Common myeloid progenitor, CD34-positive (primary cell): Measurements from ENCODE around the gene TMEM95.

Experiments used
- CTCF ChIA-PET: fragments of 350-600 bp; sonication (Branson Sonifier 250); formaldehyde crosslinking; loops from one replicate; lab custom pipeline; 2021; ENCODE audit warnings: antibody characterized with exemption; lab: Charles Lee
- POLR2A ChIA-PET: fragments of 350-600 bp; sonication (Branson Sonifier 250); formaldehyde crosslinking; loops from one replicate; lab custom pipeline; 2021; ENCODE audit warnings: antibody characterized with exemption; lab: Charles Lee
- DNase-seq, 3 donors: peaks; one replicate each; pipeline versions ENCODE4 v3.0.0 to v3.0.0-alpha.2; 2013
- H3K27ac ChIP-seq, 2 experiments: 1 replicate in 1 of 2; 2 replicates in 1 of 2; pipeline ENCODE4 v1.7.0; 2013; ENCODE audit warnings: inconsistent platforms in 2 of 2, low read length in 2 of 2, mild to moderate bottlenecking in 2 of 2, low read depth in 1 of 2, moderate library complexity in 1 of 2; ENCODE audit not compliant: severe bottlenecking in 2 of 2, insufficient read depth in 1 of 2, poor library complexity in 1 of 2
- H3K27me3 ChIP-seq, 5 experiments: replicated peaks in 2 of 5; 1 replicate in 3 of 5; 2 replicates in 2 of 5; pipeline versions ENCODE4 v1.6.1 to v1.7.0; 2013; ENCODE audit warnings: low read length in 4 of 5, mild to moderate bottlenecking in 2 of 5, moderate library complexity in 2 of 5, inconsistent platforms in 1 of 5; ENCODE audit not compliant: insufficient read depth in 5 of 5, control insufficient read depth in 4 of 5
- H3K36me3 ChIP-seq, 4 experiments: 1 replicate in 2 of 4; 2 replicates in 2 of 4; pipeline versions ENCODE4 v1.6.1 to v1.7.0; 2013; ENCODE audit warnings: low read length in 3 of 4, control low read depth in 1 of 4, mild to moderate bottlenecking in 1 of 4; ENCODE audit not compliant: control insufficient read depth in 4 of 4, insufficient read depth in 4 of 4
- H3K4me1 ChIP-seq, 4 experiments: 1 replicate in 3 of 4; 2 replicates in 1 of 4; pipeline versions ENCODE4 v1.6.1 to v1.7.1; 2013; ENCODE audit warnings: low read length in 3 of 4, mild to moderate bottlenecking in 3 of 4, control low read depth in 1 of 4, inconsistent platforms in 1 of 4, moderate library complexity in 1 of 4; ENCODE audit not compliant: control insufficient read depth in 4 of 4, insufficient read depth in 4 of 4; ENCODE audit errors: control extremely low read depth in 1 of 4
- H3K4me3 ChIP-seq, 7 experiments: 1 replicate in 4 of 7; 2 replicates in 3 of 7; pipeline versions ENCODE4 v1.5.1 to v1.7.0; 2013; ENCODE audit warnings: mild to moderate bottlenecking in 7 of 7, low read length in 6 of 7, moderate library complexity in 6 of 7, inconsistent platforms in 2 of 7, low read depth in 2 of 7, control low read depth in 1 of 7; ENCODE audit not compliant: insufficient read depth in 4 of 7, control insufficient read depth in 1 of 7; ENCODE audit errors: extremely low read depth in 1 of 7
- H3K9me3 ChIP-seq, 5 experiments: 1 replicate in 4 of 5; 2 replicates in 1 of 5; pipeline versions ENCODE4 v1.6.1 to v1.7.1; 2013; ENCODE audit warnings: low read length in 4 of 5, mild to moderate bottlenecking in 2 of 5, inconsistent platforms in 1 of 5, low read depth in 1 of 5, moderate library complexity in 1 of 5; ENCODE audit not compliant: control insufficient read depth in 4 of 5, insufficient read depth in 2 of 5; ENCODE audit errors: control extremely low read depth in 1 of 5
- WGBS: methylation state at CpG from one replicate; pipeline ENCODE4 v1.1.5; 2013; ENCODE audit not compliant: insufficient coverage; 5-methylcytosine and 5-hydroxymethylcytosine counted together

The TMEM95 gene

DNA sequence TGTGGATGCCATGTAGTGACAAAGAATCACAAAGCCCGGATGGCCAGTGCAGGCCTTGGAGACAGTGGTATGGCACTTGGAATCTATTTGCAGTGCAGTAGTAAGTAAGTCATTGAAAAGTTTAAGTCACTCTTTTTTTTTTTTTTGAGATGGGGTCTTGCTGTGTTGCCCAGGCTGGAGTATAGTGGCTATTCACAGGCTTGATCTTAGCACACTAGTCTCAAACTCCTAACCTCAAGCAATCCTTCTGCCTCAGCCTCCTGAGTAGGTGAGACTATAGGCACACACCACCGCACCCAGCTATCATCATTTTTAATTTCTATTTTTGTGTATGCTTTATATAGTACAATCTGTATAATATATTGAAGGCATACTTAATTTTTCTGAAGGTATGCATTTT lies 43.7 kb downstream of the TMEM95 start:
- Histone ChIP-seq H3K4me3 (no peak overlapping the region), H3K4me1 (peaks cover 0 to 24% (median 23%) of the 10 kb centered on the region in 4 experiments), H3K9me3 (no peaks in the 10 kb centered on the region), H3K36me3 (peaks cover 0 to 4% (median 0%) of the 10 kb centered on the region in 4 experiments), H3K27ac (no peak overlapping the region), H3K27me3 (no peaks in the 10 kb centered on the region)
- 100% methylated on average over 1 of the region's 2 CpGs for WGBS
- DNase-seq: no peak
- POLR2A ChIA-PET: no interaction called here
- CTCF ChIA-PET: interaction anchor here (0.8 to 1.2 kb wide), 3 partner anchors 8 to 44 kb away, joined by 3 read pairs; partner anchors contain the start of gene TMEM95

DNA sequence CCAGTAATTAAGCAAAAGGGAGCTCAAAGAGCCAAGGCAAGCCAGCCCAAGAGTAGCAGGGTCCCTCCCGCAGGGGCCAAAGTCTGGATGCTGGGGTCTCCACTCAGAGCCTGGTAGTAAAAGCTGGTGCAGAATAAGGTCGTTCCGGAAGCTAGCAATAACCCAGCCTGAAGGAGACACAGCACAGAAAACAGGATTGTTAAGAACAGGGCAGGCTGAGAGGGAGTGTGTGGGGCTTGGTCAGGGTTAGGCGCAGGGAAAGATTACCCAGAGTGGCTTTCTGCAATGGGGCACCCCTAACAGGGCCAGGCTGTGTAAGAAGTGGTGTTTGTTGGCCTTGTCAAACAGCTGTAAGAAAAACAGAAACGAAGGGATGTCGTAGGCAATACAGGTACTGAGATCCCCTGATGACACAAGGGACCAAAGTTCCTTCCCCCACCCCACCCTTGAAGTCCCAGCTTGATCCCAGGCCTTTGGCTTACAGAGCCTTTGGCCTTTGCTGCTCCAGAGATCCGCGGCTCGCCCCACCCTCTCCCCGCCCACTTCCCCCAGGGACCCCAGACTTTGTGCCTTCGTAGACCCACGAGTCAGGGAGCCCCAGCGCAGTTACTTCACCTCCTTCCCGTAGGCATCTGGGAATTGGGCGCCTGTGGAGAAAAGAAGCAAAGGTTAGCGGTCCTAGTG lies 48.2 kb downstream of the TMEM95 start:
- peaks cover 0 to 5% (median 4%) of the 10 kb centered on the region in 5 experiments for H3K27me3 ChIP-seq
- WGBS: 27% methylated on average over 10 of the region's 16 CpGs
- peak in 2 of 3 donors; percentile 47 to 49 for DNase-seq
- POLR2A ChIA-PET: interaction anchor here (0.6 to 1.5 kb wide), 4 partner anchors 18 to 90 kb away, joined by 3 to 7 read pairs (median 6); partner anchors contain the start of gene POLR2A
- CTCF ChIA-PET: interaction anchor here (0.6 to 2.2 kb wide), 8 partner anchors 9 to 158 kb away, joined by 3 to 7 read pairs (median 4); partner anchors contain the start of gene PLSCR3
- peaks cover 0 to 4% (median 0%) of the 10 kb centered on the region in 4 experiments for H3K36me3 ChIP-seq
- peaks cover 0 to 28% (median 24%) of the 10 kb centered on the region in 4 experiments for H3K4me1 ChIP-seq
- H3K4me3 ChIP-seq: peak overlapping the region; percentile 68 to 93 (median 85)
- H3K27ac ChIP-seq: peak overlapping the region in 1 of 2 experiments; percentile 60
- H3K9me3 ChIP-seq: no peaks in the 10 kb centered on the region

DNA sequence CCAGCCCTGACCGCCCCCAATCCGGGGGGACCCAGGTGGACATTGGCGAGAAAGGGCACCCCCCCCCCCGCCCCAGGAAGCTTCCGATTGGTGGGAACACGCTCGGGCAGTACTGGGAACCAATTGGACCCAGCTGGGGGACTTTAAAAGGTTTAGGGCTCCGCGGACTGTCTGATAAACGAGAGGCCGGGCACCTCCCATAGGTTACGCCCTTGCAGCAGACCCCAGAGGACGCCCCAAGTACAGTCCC lies 48.7 kb downstream of the TMEM95 start:
- Histone ChIP-seq H3K4me3 (peak overlapping the region; percentile 68 to 93 (median 85)), H3K27ac (peak overlapping the region in 1 of 2 experiments; percentile 60), H3K4me1 (peaks cover 0 to 32% (median 25%) of the 10 kb centered on the region in 4 experiments), H3K27me3 (peaks cover 0 to 5% (median 4%) of the 10 kb centered on the region in 5 experiments), H3K9me3 (no peaks in the 10 kb centered on the region), H3K36me3 (peaks cover 0 to 4% (median 0%) of the 10 kb centered on the region in 4 experiments)
- 1% methylated on average over 13 of the region's 13 CpGs for WGBS
- ChIA-PET CTCF (interaction anchor here (1.4 to 2.2 kb wide), 3 partner anchors 10 to 33 kb away, joined by 4 to 7 read pairs (median 5); partner anchors contain the start of gene PLSCR3), POLR2A (interaction anchor here (0.6 to 1.5 kb wide), 4 partner anchors 81 to 92 kb away, joined by 3 to 7 read pairs (median 6); partner anchors contain the start of gene POLR2A)
- peak in 1 of 3 donors; percentile 80 for DNase-seq

DNA sequence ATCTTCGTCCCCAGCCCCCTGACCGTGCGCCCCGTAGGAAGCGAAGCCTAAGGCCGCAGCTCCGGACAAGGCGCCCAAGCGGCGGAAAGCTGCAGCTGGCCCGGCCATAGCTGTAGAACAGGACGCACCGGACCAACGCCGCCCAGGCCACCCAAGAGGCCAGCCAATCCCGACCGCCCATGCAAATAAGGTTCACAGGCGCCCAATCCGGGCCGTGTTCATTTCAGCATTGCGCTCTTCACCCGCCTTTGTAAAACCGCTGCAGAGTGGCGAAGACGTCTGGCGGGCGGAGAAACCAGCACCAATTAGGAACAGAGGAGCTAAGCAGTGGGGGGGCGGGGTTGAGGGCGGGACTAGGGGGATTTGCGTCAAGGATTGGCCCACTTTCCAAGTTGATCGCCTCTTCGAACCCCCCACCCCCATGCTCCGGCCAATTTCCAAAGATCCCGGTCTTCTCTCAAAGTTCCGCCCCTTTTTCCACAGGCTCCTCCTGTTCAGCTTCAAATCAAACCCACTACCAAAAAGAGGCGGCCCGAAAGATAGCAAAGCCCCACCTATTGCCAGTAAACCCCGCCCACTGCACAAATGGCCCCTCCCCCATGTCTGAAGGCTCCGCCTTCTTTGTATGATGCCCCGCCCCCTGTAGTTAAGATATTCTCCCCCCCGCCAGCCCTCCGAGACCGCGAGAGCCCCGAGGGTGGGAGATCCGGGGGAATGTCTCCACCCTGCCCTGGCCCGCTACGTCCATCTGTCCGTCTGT lies 49.2 kb downstream of the TMEM95 start, which contains the start of gene TMEM256:
Gene TMEM256 (minus strand): TSS at position 121 of the 760 bp plus-strand sequence. CDS start 13 bp downstream, at position 108.
- Histone ChIP-seq H3K36me3 (peaks cover 0 to 4% (median 0%) of the 10 kb centered on the region in 4 experiments), H3K9me3 (no peaks in the 10 kb centered on the region), H3K27ac (peak within 1 kb of the TSS in 1 of 2 experiments; percentile 70), H3K27me3 (peaks cover 0 to 5% (median 4%) of the 10 kb centered on the region in 5 experiments), H3K4me1 (peaks cover 0 to 36% (median 25%) of the 10 kb centered on the region in 4 experiments), H3K4me3 (peak within 1 kb of the TSS; percentile 68 to 93 (median 85))
- DNase-seq: peak; percentile 98 to 99 (median 99)
- ChIA-PET CTCF (interaction anchor here (1.4 to 2.2 kb wide), 3 partner anchors 10 to 32 kb away, joined by 4 to 7 read pairs (median 5); partner anchors contain the start of gene PLSCR3), POLR2A (interaction anchor here (0.6 to 1.5 kb wide), 4 partner anchors 81 to 91 kb away, joined by 3 to 7 read pairs (median 6); partner anchors contain the start of gene POLR2A)
- 0% methylated on average over 33 of the region's 49 CpGs for WGBS

DNA sequence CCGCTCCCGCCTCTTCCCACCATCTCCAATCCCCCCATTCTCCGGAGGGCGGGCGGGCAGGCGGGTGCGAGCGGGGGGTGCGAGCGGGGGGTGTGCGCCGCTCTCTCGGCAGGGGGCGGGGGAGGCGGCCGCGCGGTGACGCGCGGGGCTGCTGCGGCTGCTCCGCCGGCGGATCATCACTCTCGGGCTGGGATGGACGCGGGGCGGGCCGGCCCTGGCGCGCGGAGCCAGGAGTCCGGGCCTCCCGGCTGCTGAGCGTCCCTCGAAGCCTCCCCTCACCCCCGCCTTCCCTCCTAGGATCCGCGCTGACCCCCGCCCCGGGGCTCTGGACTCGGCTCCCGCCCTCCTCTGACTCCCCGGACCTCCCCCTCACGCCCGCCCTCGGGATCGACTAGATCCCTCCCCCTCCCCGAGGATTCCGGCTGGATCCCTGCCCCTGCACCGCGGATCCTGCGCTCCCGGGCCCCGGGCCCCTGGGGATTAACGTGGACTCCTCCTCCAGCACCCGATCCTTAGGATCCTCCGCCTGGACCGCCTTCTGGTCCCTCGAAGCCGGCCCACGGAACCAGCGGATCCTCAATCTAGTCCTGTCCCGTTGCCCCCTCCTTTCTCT lies 49.9 kb downstream of the TMEM95 start:
- Histone ChIP-seq H3K4me3 (peak overlapping the region; percentile 39 to 93 (median 82)), H3K9me3 (no peaks in the 10 kb centered on the region), H3K36me3 (peaks cover 0 to 4% (median under 1%) of the 10 kb centered on the region in 4 experiments), H3K27ac (no peak overlapping the region), H3K27me3 (peaks cover 0 to 5% (median 4%) of the 10 kb centered on the region in 5 experiments), H3K4me1 (peaks cover 0 to 36% (median 25%) of the 10 kb centered on the region in 4 experiments)
- CTCF ChIA-PET: interaction anchor here (1.4 to 2.2 kb wide), 4 partner anchors 11 to 32 kb away, joined by 3 to 7 read pairs (median 4); partner anchors contain the start of genes PLSCR3 and TMEM102
- POLR2A ChIA-PET: interaction anchor here (1.5 kb wide), 1 partner anchor 80 kb away, joined by 7 read pairs; the partner anchor contains the start of gene POLR2A
- 0% methylated on average over 61 of the region's 65 CpGs for WGBS
- DNase-seq: no peak
